ENCODE measurements around the gene ZBTB16. TPM values are rescaled to one million over a fixed set of nuclear protein-coding genes. Genes with fewer than 3 reads are reported as not detected.

ZBTB16 gene
- total RNA-seq, 1 donor from 2014 or later, result 11.9 TPM

- H3K4me1 Mint-ChIP-seq (ENCODE audit: unreplicated experiment), result peaks cover 47% of the 10 kb centered on the region
- H3K36me3 Mint-ChIP-seq, result no peaks in the 10 kb centered on the region
- H3K27me3 Mint-ChIP-seq, result peaks cover 51% of the 10 kb centered on the region
- no peaks in the 10 kb centered on the region for H3K9me3 Mint-ChIP-seq
- no peak for TF ChIP-seq CTCF (conservative IDR thresholded peaks at IDR 0.05)
- no peak overlapping the region for H3K4me3 Mint-ChIP-seq
- peak overlapping the region; percentile 74 for H3K27ac Mint-ChIP-seq
- DNase-seq (ENCODE audit: extremely low spot score, unreplicated experiment), result no peak
Observed at GRCh38 chr11:114256967-114257286, 197.4 kb downstream of the ZBTB16 start.

- no peaks in the 10 kb centered on the region for H3K36me3 Mint-ChIP-seq
- DNase-seq (ENCODE audit: extremely low spot score, unreplicated experiment), result peak; percentile 75
- peak overlapping the region; percentile 74 for H3K27ac Mint-ChIP-seq
- TF ChIP-seq CTCF (conservative IDR thresholded peaks at IDR 0.05), result peak; percentile 71
- no peaks in the 10 kb centered on the region for H3K9me3 Mint-ChIP-seq
- H3K4me1 Mint-ChIP-seq (ENCODE audit: unreplicated experiment), result peaks cover 40% of the 10 kb centered on the region
- peak overlapping the region; percentile 68 for H3K4me3 Mint-ChIP-seq
- H3K27me3 Mint-ChIP-seq, result peaks cover 46% of the 10 kb centered on the region
Observed at GRCh38 chr11:114257621-114258558, 198.4 kb downstream of the ZBTB16 start.

GRCh38 chr11:114258696-114259095 lies 199.2 kb downstream of the ZBTB16 start:
- Mint-ChIP-seq H3K4me3 (peak overlapping the region; percentile 1), H3K4me1 (ENCODE audit: unreplicated experiment) (peaks cover 37% of the 10 kb centered on the region), H3K9me3 (no peaks in the 10 kb centered on the region), H3K36me3 (no peaks in the 10 kb centered on the region), H3K27ac (no peak overlapping the region), H3K27me3 (peaks cover 42% of the 10 kb centered on the region)
- no peak for TF ChIP-seq CTCF (conservative IDR thresholded peaks at IDR 0.05)
- no peak for DNase-seq (ENCODE audit: extremely low spot score, unreplicated experiment)

- TF ChIP-seq CTCF (conservative IDR thresholded peaks at IDR 0.05), result no peak
- DNase-seq (ENCODE audit: extremely low spot score, unreplicated experiment), result no peak
- peaks cover 37% of the 10 kb centered on the region for H3K4me1 Mint-ChIP-seq (ENCODE audit: unreplicated experiment)
- H3K4me3 Mint-ChIP-seq, result no peak overlapping the region
- no peaks in the 10 kb centered on the region for H3K9me3 Mint-ChIP-seq
- no peak overlapping the region for H3K27ac Mint-ChIP-seq
- H3K36me3 Mint-ChIP-seq, result no peaks in the 10 kb centered on the region
- peaks cover 42% of the 10 kb centered on the region for H3K27me3 Mint-ChIP-seq
Observed at GRCh38 chr11:114259124-114259526, 199.6 kb downstream of the ZBTB16 start.

- H3K36me3 Mint-ChIP-seq, result no peaks in the 10 kb centered on the region
- H3K4me3 Mint-ChIP-seq, result no peak overlapping the region
- TF ChIP-seq CTCF (conservative IDR thresholded peaks at IDR 0.05), result no peak
- peaks cover 37% of the 10 kb centered on the region for H3K4me1 Mint-ChIP-seq (ENCODE audit: unreplicated experiment)
- H3K9me3 Mint-ChIP-seq, result no peaks in the 10 kb centered on the region
- H3K27me3 Mint-ChIP-seq, result peaks cover 42% of the 10 kb centered on the region
- no peak overlapping the region for H3K27ac Mint-ChIP-seq
- DNase-seq (ENCODE audit: extremely low spot score, unreplicated experiment), result no peak
Observed at GRCh38 chr11:114259551-114259983, 200.1 kb downstream of the ZBTB16 start.

All from type B pancreatic cell (in vitro differentiated cells).